Measurements from ENCODE around the gene BCL11B. TPM values are rescaled to one million over a fixed set of nuclear protein-coding genes. Genes with fewer than 3 reads are reported as not detected.
"Not testable (repeated sequence)": the region's sequence is repeated elsewhere in the genome, so short reads cannot be mapped to it uniquely, and the experiment has no call there.

BCL11B gene
- total RNA-seq, 1 experiment from 2014 or later, result 80.6 TPM

GRCh38 chr14:99188731-99189191 lies 83.2 kb downstream of the BCL11B start:
- TF ChIP-seq CTCF (conservative IDR thresholded peaks at IDR 0.05; ENCODE audit: low read depth, low read length) (peak; percentile 52), EZH2 (IDR thresholded peaks at IDR 0.05; ENCODE audit: borderline replicate concordance, low read depth, low read length, poor library complexity, severe bottlenecking) (no peak)
- peak; percentile 45 for DNase-seq (ENCODE audit: low spot score)
- Histone ChIP-seq H3K27me3 (replicated peaks; ENCODE audit: insufficient read depth, low read depth, low read length, poor library complexity) (no peaks in the 10 kb centered on the region), H3K4me3 (ENCODE audit: low read depth, low read length, poor library complexity, severe bottlenecking) (peak overlapping the region; percentile 26), H3K9me3 (ENCODE audit: low read depth, low read length, poor library complexity, severe bottlenecking) (no peaks in the 10 kb centered on the region), H3K36me3 (ENCODE audit: insufficient read depth, low read length, poor library complexity, severe bottlenecking) (peaks cover 17% of the 10 kb centered on the region), H3K4me1 (ENCODE audit: insufficient read depth, low read length, poor library complexity, severe bottlenecking) (peaks cover 64% of the 10 kb centered on the region), H3K27ac (ENCODE audit: low read depth, low read length, poor library complexity, severe bottlenecking) (peak overlapping the region; percentile 69)
- BruUV-seq (replicated peaks), result no TSS peak
- CTCF ChIA-PET, result interaction anchor here (1.1 kb wide), 1 partner anchor 37 kb away, joined by 3 read pairs; no protein-coding TSS in a partner anchor
- intact Hi-C loops (cut with micrococcal nuclease; ENCODE audit: unreplicated experiment), result no loop called here
- POLR2A ChIA-PET (ENCODE audit: low non-redundant PET), result interaction anchor here (0.6 kb wide), 1 partner anchor 1971 kb away, joined by 17 read pairs; no protein-coding TSS in a partner anchor

- Histone ChIP-seq H3K27ac (ENCODE audit: low read depth, low read length, poor library complexity, severe bottlenecking) (no peak overlapping the region), H3K27me3 (replicated peaks; ENCODE audit: insufficient read depth, low read depth, low read length, poor library complexity) (no peaks in the 10 kb centered on the region), H3K4me1 (ENCODE audit: insufficient read depth, low read length, poor library complexity, severe bottlenecking) (peaks cover 56% of the 10 kb centered on the region), H3K36me3 (ENCODE audit: insufficient read depth, low read length, poor library complexity, severe bottlenecking) (peaks cover 23% of the 10 kb centered on the region), H3K9me3 (ENCODE audit: low read depth, low read length, poor library complexity, severe bottlenecking) (no peaks in the 10 kb centered on the region), H3K4me3 (ENCODE audit: low read depth, low read length, poor library complexity, severe bottlenecking) (no peak overlapping the region)
- BruUV-seq (replicated peaks), result no TSS peak
- DNase-seq (ENCODE audit: low spot score), result no peak
- intact Hi-C loops (cut with micrococcal nuclease; ENCODE audit: unreplicated experiment), result no loop called here
- ChIA-PET POLR2A (ENCODE audit: low non-redundant PET) (no interaction called here), CTCF (interaction anchor here (0.6 kb wide), 1 partner anchor 416 kb away, joined by 3 read pairs; no protein-coding TSS in a partner anchor)
- TF ChIP-seq CTCF (conservative IDR thresholded peaks at IDR 0.05; ENCODE audit: low read depth, low read length), result no peak
- no peak for TF ChIP-seq EZH2 (IDR thresholded peaks at IDR 0.05; ENCODE audit: borderline replicate concordance, low read depth, low read length, poor library complexity, severe bottlenecking)
These were observed 84.1 kb downstream of the BCL11B start for GRCh38 chr14:99187858-99188257.

- POLR2A ChIA-PET (ENCODE audit: low non-redundant PET), result no interaction called here
- H3K4me3 ChIP-seq (ENCODE audit: low read depth, low read length, poor library complexity, severe bottlenecking), result no peak overlapping the region
- CTCF ChIA-PET, result no interaction called here
- intact Hi-C loops (cut with micrococcal nuclease; ENCODE audit: unreplicated experiment), result no loop called here
- peaks cover 23% of the 10 kb centered on the region for H3K36me3 ChIP-seq (ENCODE audit: insufficient read depth, low read length, poor library complexity, severe bottlenecking)
- H3K4me1 ChIP-seq (ENCODE audit: insufficient read depth, low read length, poor library complexity, severe bottlenecking), result peaks cover 54% of the 10 kb centered on the region
- no peaks in the 10 kb centered on the region for H3K27me3 ChIP-seq (replicated peaks; ENCODE audit: insufficient read depth, low read depth, low read length, poor library complexity)
- no peak for DNase-seq (ENCODE audit: low spot score)
- no peaks in the 10 kb centered on the region for H3K9me3 ChIP-seq (ENCODE audit: low read depth, low read length, poor library complexity, severe bottlenecking)
- BruUV-seq (replicated peaks), result no TSS peak
- H3K27ac ChIP-seq (ENCODE audit: low read depth, low read length, poor library complexity, severe bottlenecking), result no peak overlapping the region
- no peak for TF ChIP-seq CTCF (conservative IDR thresholded peaks at IDR 0.05; ENCODE audit: low read depth, low read length)
- TF ChIP-seq EZH2 (IDR thresholded peaks at IDR 0.05; ENCODE audit: borderline replicate concordance, low read depth, low read length, poor library complexity, severe bottlenecking), result no peak
These were observed 84.9 kb downstream of the BCL11B start for GRCh38 chr14:99186956-99187690.

GRCh38 chr14:99186336-99186735 lies 85.7 kb downstream of the BCL11B start:
- H3K27ac ChIP-seq (ENCODE audit: low read depth, low read length, poor library complexity, severe bottlenecking); H3K27me3 ChIP-seq (replicated peaks; ENCODE audit: insufficient read depth, low read depth, low read length, poor library complexity); BruUV-seq (replicated peaks); CTCF ChIA-PET; intact Hi-C loops (cut with micrococcal nuclease; ENCODE audit: unreplicated experiment); DNase-seq (ENCODE audit: low spot score); H3K9me3 ChIP-seq (ENCODE audit: low read depth, low read length, poor library complexity, severe bottlenecking); H3K4me3 ChIP-seq (ENCODE audit: low read depth, low read length, poor library complexity, severe bottlenecking); POLR2A ChIA-PET (ENCODE audit: low non-redundant PET): not testable (repeated sequence)
- Histone ChIP-seq H3K4me1 (ENCODE audit: insufficient read depth, low read length, poor library complexity, severe bottlenecking) (peaks cover 49% of the 10 kb centered on the region), H3K36me3 (ENCODE audit: insufficient read depth, low read length, poor library complexity, severe bottlenecking) (peaks cover 23% of the 10 kb centered on the region)

Measured in A673 (cell line).